Activated CD4-positive, alpha-beta memory T cell treated with anti-CD3 and anti-CD28 coated beads for 36 hours (primary cell): ENCODE data around the gene TSC1. TPM values are rescaled to one million over a fixed set of nuclear protein-coding genes. Genes with fewer than 3 reads are reported as not detected.

ENCODE experiments used
- CTCF ChIA-PET: fragments of 350-600 bp; sonication (Branson Sonifier 250); formaldehyde crosslinking; loops from one replicate; lab custom pipeline; 2021; ENCODE audit warnings: antibody characterized with exemption, inconsistent platforms; lab: Charles Lee
- POLR2A ChIA-PET: fragments of 350-600 bp; sonication (Branson Sonifier 250); formaldehyde crosslinking; loops from one replicate; lab custom pipeline; 2021; ENCODE audit warnings: antibody characterized with exemption; lab: Charles Lee
- DNase-seq: peaks from one replicate; pipeline ENCODE4 v3.0.0-alpha.2; 2020
- H3K27ac Mint-ChIP-seq: one replicate; pipeline ENCODE4 v1.8.0; 2021; ENCODE audit warnings: mixed read lengths
- H3K27me3 Mint-ChIP-seq: one replicate; pipeline ENCODE4 v1.8.0; 2021; ENCODE audit warnings: mixed read lengths
- H3K36me3 Mint-ChIP-seq: one replicate; pipeline ENCODE4 v1.8.0; 2021; ENCODE audit warnings: mixed read lengths
- H3K4me1 Mint-ChIP-seq: one replicate; pipeline ENCODE4 v1.8.0; 2021; ENCODE audit warnings: low read depth, mixed read lengths
- H3K4me3 Mint-ChIP-seq: one replicate; pipeline ENCODE4 v1.8.0; 2021; ENCODE audit warnings: mild to moderate bottlenecking, mixed read lengths
- H3K9me3 Mint-ChIP-seq: one replicate; pipeline ENCODE4 v1.8.0; 2021; ENCODE audit warnings: mixed read lengths
- intact Hi-C: fragments of 100-400 bp; cut with micrococcal nuclease; formaldehyde crosslinking; loops from one replicate; pipeline ENCODE4 v1.15.1; 2023
- microRNA-seq: library from miRNA; unstranded; fragments of <30 nt; microRNA quantifications from one replicate; pipeline ENCODE4 v1.2.0, GENCODE V29; 2022; ENCODE audit warnings: borderline number of aligned reads, borderline microRNAs expressed, borderline replicate concordance
- total RNA-seq, 2 experiments: library from RNA; stranded (reverse); gene quantifications; one replicate each; pipeline ENCODE4 v1.2.3, GENCODE V29; 2021

TSC1 gene
- total RNA-seq, 2 experiments from 2014 or later: 19.6 to 23.6 TPM

- POLR2A ChIA-PET: interaction anchor here (0.8 kb wide), 1 partner anchor 95 kb away, joined by 3 read pairs; no protein-coding TSS in a partner anchor
- H3K27me3 Mint-ChIP-seq: no peaks in the 10 kb centered on the region
- DNase-seq: peak; percentile 23
- H3K27ac Mint-ChIP-seq: peak overlapping the region; percentile 49
- no peaks in the 10 kb centered on the region for H3K36me3 Mint-ChIP-seq
- H3K4me1 Mint-ChIP-seq: peaks cover 6% of the 10 kb centered on the region
- no peaks in the 10 kb centered on the region for H3K9me3 Mint-ChIP-seq
- H3K4me3 Mint-ChIP-seq: peak overlapping the region; percentile 1
- CTCF ChIA-PET: interaction anchor here (0.7 to 1.6 kb wide), 9 partner anchors 9 to 154 kb away, joined by 3 to 18 read pairs (median 3); partner anchors contain the start of gene AK8
- intact Hi-C loops: loop anchor here (5.0 kb wide), 1 partner anchor 53 kb away; no protein-coding TSS in a partner anchor
These were observed 95.2 kb downstream of the TSC1 start for GRCh38 chr9:132849185-132849706.

- Mint-ChIP-seq H3K27me3 (no peaks in the 10 kb centered on the region), H3K36me3 (no peaks in the 10 kb centered on the region), H3K27ac (no peak overlapping the region), H3K4me3 (no peak overlapping the region), H3K9me3 (no peaks in the 10 kb centered on the region), H3K4me1 (peaks cover 6% of the 10 kb centered on the region)
- POLR2A ChIA-PET: interaction anchor here (0.6 kb wide), 1 partner anchor 26 kb away, joined by 4 read pairs; no protein-coding TSS in a partner anchor
- CTCF ChIA-PET: interaction anchor here (0.6 to 1.3 kb wide), 2 partner anchors 55 to 58 kb away, joined by 3 to 7 read pairs; no protein-coding TSS in a partner anchor
- DNase-seq: no peak
- intact Hi-C loops: loop anchor here (5.0 kb wide), 1 partner anchor 55 kb away; no protein-coding TSS in a partner anchor
These were observed 97.4 kb downstream of the TSC1 start for GRCh38 chr9:132846918-132847515.

GRCh38 chr9:132846109-132846917, 98.1 kb downstream of the TSC1 start:
- intact Hi-C loops: loop anchor here (5.0 kb wide), 1 partner anchor 56 kb away; no protein-coding TSS in a partner anchor
- DNase-seq: no peak
- H3K27ac Mint-ChIP-seq: no peak overlapping the region
- ChIA-PET POLR2A (interaction anchor here (0.6 kb wide), 1 partner anchor 27 kb away, joined by 4 read pairs; no protein-coding TSS in a partner anchor), CTCF (interaction anchor here (0.6 to 1.3 kb wide), 2 partner anchors 56 to 58 kb away, joined by 3 to 7 read pairs; no protein-coding TSS in a partner anchor)
- no peaks in the 10 kb centered on the region for H3K9me3 Mint-ChIP-seq
- peaks cover 6% of the 10 kb centered on the region for H3K4me1 Mint-ChIP-seq
- no peaks in the 10 kb centered on the region for H3K36me3 Mint-ChIP-seq
- no peaks in the 10 kb centered on the region for H3K27me3 Mint-ChIP-seq
- no peak overlapping the region for H3K4me3 Mint-ChIP-seq

- no peak for DNase-seq
- H3K27me3 Mint-ChIP-seq: peaks cover 3% of the 10 kb centered on the region
- no peaks in the 10 kb centered on the region for H3K9me3 Mint-ChIP-seq
- no peaks in the 10 kb centered on the region for H3K36me3 Mint-ChIP-seq
- H3K27ac Mint-ChIP-seq: no peak overlapping the region
- ChIA-PET CTCF (no interaction called here), POLR2A (no interaction called here)
- intact Hi-C loops: no loop called here
- H3K4me1 Mint-ChIP-seq: no peaks in the 10 kb centered on the region
- H3K4me3 Mint-ChIP-seq: no peak overlapping the region
These were observed 102.0 kb downstream of the TSC1 start for GRCh38 chr9:132842124-132843044.

Small RNA genes lying within 50 kb of the gene (microRNA-seq; reads per million reads assigned to microRNA genes)
- 1.2 reads per million for gene MIR548AW

Other genes starting within 250 kb of the TSC1 start
- under 1 TPM; 0.10 to 0.39 TPM for gene AK8, start 66.3 kb downstream of the TSC1 start, total RNA-seq
- gene SPACA9, start 65.7 kb downstream of the TSC1 start, total RNA-seq: 1 to 10 TPM; 1.8 to 3.6 TPM
- gene GFI1B, start 34.1 kb upstream of the TSC1 start, total RNA-seq: not detected
- gene GTF3C5, start 86.4 kb upstream of the TSC1 start, total RNA-seq: 10 to 100 TPM; 80.3 to 81.2 TPM
- gene CEL, start 117.4 kb upstream of the TSC1 start, total RNA-seq: 1 to 10 TPM in 1 of 2 experiments, under 1 TPM in 1; 0.88 to 1.0 TPM
- 10 to 100 TPM; 65.4 TPM for gene RALGDS, start 176.6 kb upstream of the TSC1 start, total RNA-seq
- gene GBGT1, start 219.3 kb upstream of the TSC1 start, total RNA-seq: 1 to 10 TPM; 3.2 to 3.6 TPM